ENCODE data around the gene PRR5L. TPM values are rescaled to one million over a fixed set of nuclear protein-coding genes. Genes with fewer than 3 reads are reported as not detected.
"Not testable (repeated sequence)": the region's sequence is repeated elsewhere in the genome, so short reads cannot be mapped to it uniquely, and the experiment has no call there.

PRR5L gene
- polyA plus RNA-seq, 4 donors: 5.6 to 62.2 (median 10.4) TPM

DNA sequence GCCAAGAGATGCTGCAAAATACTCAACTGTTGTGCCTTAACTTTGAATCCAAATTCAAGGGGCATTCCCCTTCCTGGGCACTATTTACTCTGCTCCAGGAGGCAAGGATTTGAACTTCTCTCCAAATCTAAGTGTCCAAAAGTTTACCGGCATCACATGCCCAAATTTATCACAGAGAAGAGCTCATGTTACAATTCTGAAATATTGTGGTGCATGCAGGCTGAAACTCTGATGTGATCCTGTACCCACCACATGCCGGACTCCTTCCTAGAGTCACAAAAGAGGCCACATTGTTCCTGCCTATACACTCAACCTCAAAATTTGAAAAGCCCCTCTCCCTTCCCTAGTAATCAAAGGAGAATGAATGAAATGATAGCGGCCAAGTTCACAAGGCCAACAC, 212.7 kb downstream of the PRR5L start:
- 9 to 29% (median 20%) methylated on average over 3 of the region's 3 CpGs for WGBS, 3 donors
- FAIRE-seq: no peak
- Histone ChIP-seq H3K27ac (ENCODE audit: low read depth in 1 of 3, low read length in 2 of 3) (peak overlapping the region; percentile 17 to 88 (median 77)), H3K4me1 (ENCODE audit: control insufficient read depth in 3 of 3, insufficient read depth in 2 of 3, low read depth in 1 of 3, low read length in 2 of 3) (peaks cover 0 to 26% (median 2%) of the 10 kb centered on the region in 3 donors), H3K4me3 (ENCODE audit: low read depth in 1 of 3, low read length in 3 of 3) (peak overlapping the region; percentile 79 to 87 (median 80)), H3K36me3 (ENCODE audit: control insufficient read depth in 3 of 3, insufficient read depth in 2 of 3, low read depth in 1 of 3, low read length in 3 of 3) (no peaks in the 10 kb centered on the region), H3K9me3 (ENCODE audit: control insufficient read depth in 2 of 2, insufficient read depth in 1 of 2, low read depth in 1 of 2, low read length in 1 of 2) (peaks cover 0 to under 1% of the 10 kb centered on the region in 2 donors), H3K27me3 (ENCODE audit: control insufficient read depth in 3 of 3, insufficient read depth in 3 of 3, low read length in 3 of 3) (no peaks in the 10 kb centered on the region)
- DNase-seq: no peak

DNA sequence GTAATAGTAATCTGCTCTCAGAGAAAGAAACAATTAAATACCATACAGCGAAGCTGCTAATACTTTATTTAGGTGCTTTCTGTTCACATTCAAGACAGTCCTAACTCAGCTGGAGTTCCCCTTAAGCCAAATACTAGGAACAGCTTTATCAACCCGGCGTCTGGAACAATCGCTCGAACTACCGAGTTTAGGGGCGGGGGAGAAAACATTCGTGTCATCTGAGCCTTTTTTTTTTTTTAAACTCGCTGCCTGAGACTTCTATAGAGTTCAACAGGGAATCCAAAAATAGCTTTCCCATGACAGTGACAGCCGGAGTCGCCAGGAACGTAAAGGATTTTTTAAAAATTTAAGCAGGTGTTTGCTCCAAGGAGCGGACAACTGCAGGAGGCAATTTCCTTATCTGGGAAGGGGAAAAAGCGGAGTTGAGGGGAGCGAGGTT, 213.1 kb downstream of the PRR5L start:
- Histone ChIP-seq H3K36me3 (ENCODE audit: control insufficient read depth in 3 of 3, insufficient read depth in 2 of 3, low read depth in 1 of 3, low read length in 3 of 3) (no peaks in the 10 kb centered on the region), H3K4me1 (ENCODE audit: control insufficient read depth in 3 of 3, insufficient read depth in 2 of 3, low read depth in 1 of 3, low read length in 2 of 3) (peaks cover 0 to 26% (median 2%) of the 10 kb centered on the region in 3 donors), H3K27me3 (ENCODE audit: control insufficient read depth in 3 of 3, insufficient read depth in 3 of 3, low read length in 3 of 3) (no peaks in the 10 kb centered on the region), H3K27ac (ENCODE audit: low read depth in 1 of 3, low read length in 2 of 3) (peak overlapping the region; percentile 77 to 93 (median 88)), H3K9me3 (ENCODE audit: control insufficient read depth in 2 of 2, insufficient read depth in 1 of 2, low read depth in 1 of 2, low read length in 1 of 2) (peaks cover 0 to 5% of the 10 kb centered on the region in 2 donors), H3K4me3 (ENCODE audit: low read depth in 1 of 3, low read length in 3 of 3) (peak overlapping the region; percentile 79 to 87 (median 80))
- WGBS, 3 donors: 0 to 1% (median 0%) methylated on average over 15 of the region's 15 CpGs
- FAIRE-seq (no peak), DNase-seq (peak; percentile 33 to 55)

DNA sequence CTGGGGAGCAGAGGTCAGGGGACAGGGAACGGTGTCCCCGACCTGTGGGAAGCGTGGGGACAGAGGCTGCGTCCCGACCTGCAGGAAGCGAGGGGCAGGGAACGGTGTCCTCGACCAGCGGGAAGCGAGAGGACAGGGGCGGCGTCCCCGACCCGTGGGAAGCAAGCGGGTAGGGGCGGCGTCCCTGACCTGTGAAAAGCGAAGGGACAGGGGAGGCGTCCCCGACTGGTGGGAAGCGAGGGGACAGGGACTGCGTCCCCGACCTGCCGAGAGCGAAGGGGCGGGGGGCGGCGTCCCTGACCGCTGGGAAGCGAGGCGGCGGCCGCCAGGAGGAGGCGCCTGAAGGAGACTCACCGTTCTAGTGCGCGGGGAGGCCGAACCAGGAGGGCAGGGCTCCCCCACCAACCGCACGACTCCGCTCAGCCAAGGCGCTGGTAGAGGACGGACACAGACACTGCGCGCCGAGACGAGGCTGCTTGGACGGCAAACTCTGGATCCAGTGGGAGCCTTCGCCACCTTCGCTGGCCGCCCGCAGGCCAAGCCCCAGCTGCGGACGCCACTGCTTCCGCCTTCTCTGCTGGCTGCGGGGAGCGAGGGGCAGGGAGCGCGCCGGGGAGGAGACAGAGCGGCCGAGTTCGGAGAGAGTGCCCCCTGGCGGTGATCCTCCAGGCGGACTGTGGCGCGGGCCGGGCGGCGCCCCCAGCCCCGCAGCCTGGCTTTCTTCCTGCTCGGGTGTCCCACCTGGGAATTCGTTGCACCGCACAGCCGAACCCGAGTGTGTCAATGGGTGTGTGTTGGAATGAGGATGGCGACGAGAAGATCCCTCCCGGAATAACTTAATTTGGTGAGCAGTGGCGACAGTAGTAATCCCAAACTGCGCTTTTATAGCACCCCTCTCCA, 213.9 kb downstream of the PRR5L start, which contains the start of gene TRAF6:
TRAF6 (minus strand) TSS at position 579 of the 900 bp plus-strand sequence. CDS start 8,757 bp downstream, outside the sequence.
- Histone ChIP-seq H3K4me3 (ENCODE audit: low read depth in 1 of 3, low read length in 3 of 3) (peak within 1 kb of the TSS; percentile 79 to 87 (median 80)), H3K36me3 (ENCODE audit: control insufficient read depth in 3 of 3, insufficient read depth in 2 of 3, low read depth in 1 of 3, low read length in 3 of 3) (no peaks in the 10 kb centered on the region), H3K27me3 (ENCODE audit: control insufficient read depth in 3 of 3, insufficient read depth in 3 of 3, low read length in 3 of 3) (no peaks in the 10 kb centered on the region), H3K4me1 (ENCODE audit: control insufficient read depth in 3 of 3, insufficient read depth in 2 of 3, low read depth in 1 of 3, low read length in 2 of 3) (peaks cover 0 to 26% (median 2%) of the 10 kb centered on the region in 3 donors), H3K27ac (ENCODE audit: low read depth in 1 of 3, low read length in 2 of 3) (peak within 1 kb of the TSS; percentile 77 to 93 (median 88)), H3K9me3 (ENCODE audit: control insufficient read depth in 2 of 2, insufficient read depth in 1 of 2, low read depth in 1 of 2, low read length in 1 of 2) (peaks cover 0 to 5% of the 10 kb centered on the region in 2 donors)
- whole genome bisulfite sequencing, 3 donors: 0% methylated on average over 68 to 81 of the region's 81 CpGs
- FAIRE-seq: no peak
- peak; percentile 86 to 96 for DNase-seq

DNA sequence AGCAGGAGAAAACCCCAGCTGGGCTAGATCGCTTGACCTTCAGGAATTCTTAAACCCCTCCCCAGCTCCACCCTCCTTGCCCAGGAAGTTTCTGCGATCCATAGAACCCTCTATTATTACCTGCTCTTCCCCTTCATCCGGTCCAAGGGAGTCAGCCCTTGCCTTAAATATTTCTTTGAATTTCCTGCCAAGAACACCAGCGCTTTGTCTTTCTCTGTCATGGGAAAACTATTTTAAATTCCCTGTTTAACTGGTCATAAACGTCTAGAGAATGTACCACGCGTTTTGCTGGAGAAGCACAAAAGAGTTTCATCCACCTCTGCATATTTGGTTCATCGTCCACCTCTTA, 214.5 kb downstream of the PRR5L start:
- Histone ChIP-seq H3K27ac (ENCODE audit: low read depth in 1 of 3, low read length in 2 of 3) (peak overlapping the region; percentile 77 to 93 (median 88)), H3K36me3 (ENCODE audit: control insufficient read depth in 3 of 3, insufficient read depth in 2 of 3, low read depth in 1 of 3, low read length in 3 of 3) (no peaks in the 10 kb centered on the region), H3K27me3 (ENCODE audit: control insufficient read depth in 3 of 3, insufficient read depth in 3 of 3, low read length in 3 of 3) (no peaks in the 10 kb centered on the region), H3K4me1 (ENCODE audit: control insufficient read depth in 3 of 3, insufficient read depth in 2 of 3, low read depth in 1 of 3, low read length in 2 of 3) (peaks cover 0 to 25% (median 2%) of the 10 kb centered on the region in 3 donors), H3K9me3 (ENCODE audit: control insufficient read depth in 2 of 2, insufficient read depth in 1 of 2, low read depth in 1 of 2, low read length in 1 of 2) (peaks cover 0 to 5% of the 10 kb centered on the region in 2 donors), H3K4me3 (ENCODE audit: low read depth in 1 of 3, low read length in 3 of 3) (peak overlapping the region; percentile 79 to 87 (median 80))
- FAIRE-seq (no peak), DNase-seq (peak in 1 of 2 donors; percentile 32)
- WGBS, 3 donors: 6 to 14% (median 12%) methylated on average over 8 of the region's 8 CpGs

DNA sequence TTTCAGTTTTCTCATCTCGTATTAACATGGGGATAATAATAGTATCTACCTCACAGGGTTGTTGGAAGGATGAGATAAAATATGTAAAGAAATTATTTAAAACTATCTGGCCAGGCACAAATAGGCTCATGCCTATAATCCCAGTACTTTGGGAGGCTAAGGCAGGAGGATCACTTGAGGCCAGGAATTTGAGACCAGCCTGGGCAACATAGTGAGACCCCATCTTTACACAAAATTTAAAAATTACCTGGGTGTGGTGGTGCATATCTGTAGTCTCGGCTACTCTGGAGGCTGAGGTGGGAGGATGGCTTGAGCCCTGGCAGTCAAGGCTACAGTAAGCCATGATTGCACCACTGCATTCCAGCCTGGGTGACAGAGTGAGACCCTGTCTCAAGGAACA, 215.0 kb downstream of the PRR5L start:
- WGBS, 3 donors: 65 to 85% (median 73%) methylated on average over 2 of the region's 2 CpGs
- Histone ChIP-seq H3K27ac (ENCODE audit: low read depth in 1 of 3, low read length in 2 of 3) (peak overlapping the region in 1 of 3 donors; percentile 88), H3K4me1 (ENCODE audit: control insufficient read depth in 3 of 3, insufficient read depth in 2 of 3, low read depth in 1 of 3, low read length in 2 of 3) (peaks cover 0 to 22% (median 0%) of the 10 kb centered on the region in 3 donors)
- H3K27me3 ChIP-seq (ENCODE audit: control insufficient read depth in 3 of 3, insufficient read depth in 3 of 3, low read length in 3 of 3); FAIRE-seq; H3K9me3 ChIP-seq (ENCODE audit: control insufficient read depth in 2 of 2, insufficient read depth in 1 of 2, low read depth in 1 of 2, low read length in 1 of 2); H3K36me3 ChIP-seq (ENCODE audit: control insufficient read depth in 3 of 3, insufficient read depth in 2 of 3, low read depth in 1 of 3, low read length in 3 of 3); H3K4me3 ChIP-seq (ENCODE audit: low read depth in 1 of 3, low read length in 3 of 3); DNase-seq: not testable (repeated sequence)

DNA sequence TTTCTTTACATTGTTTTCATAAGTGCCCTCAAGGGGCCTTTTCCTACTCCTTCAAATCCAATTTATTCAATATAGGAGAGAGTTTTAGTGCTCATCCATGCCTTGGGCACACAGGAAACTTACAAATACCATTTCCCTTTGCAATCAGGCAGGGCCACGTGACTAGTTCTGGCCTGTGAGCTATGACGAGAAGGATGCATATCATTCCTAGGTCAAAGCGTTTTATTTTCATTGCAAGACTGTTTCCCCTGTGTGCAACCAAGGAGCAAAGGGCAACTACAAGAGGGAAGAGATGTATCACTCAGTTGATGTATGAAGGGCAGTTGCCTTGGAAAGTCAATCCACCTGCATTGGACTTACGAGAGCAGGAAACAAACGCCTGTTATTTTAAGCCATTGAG, 215.9 kb downstream of the PRR5L start:
- H3K36me3 ChIP-seq (ENCODE audit: control insufficient read depth in 3 of 3, insufficient read depth in 2 of 3, low read depth in 1 of 3, low read length in 3 of 3): no peaks in the 10 kb centered on the region
- peaks cover 0 to 5% of the 10 kb centered on the region in 2 donors for H3K9me3 ChIP-seq (ENCODE audit: control insufficient read depth in 2 of 2, insufficient read depth in 1 of 2, low read depth in 1 of 2, low read length in 1 of 2)
- WGBS, 3 donors: 20 to 63% (median 32%) methylated on average over 5 of the region's 5 CpGs
- H3K27ac ChIP-seq (ENCODE audit: low read depth in 1 of 3, low read length in 2 of 3): peak overlapping the region in 1 of 3 donors; percentile 88
- no peak overlapping the region for H3K4me3 ChIP-seq (ENCODE audit: low read depth in 1 of 3, low read length in 3 of 3)
- no peak for FAIRE-seq
- no peaks in the 10 kb centered on the region for H3K27me3 ChIP-seq (ENCODE audit: control insufficient read depth in 3 of 3, insufficient read depth in 3 of 3, low read length in 3 of 3)
- H3K4me1 ChIP-seq (ENCODE audit: control insufficient read depth in 3 of 3, insufficient read depth in 2 of 3, low read depth in 1 of 3, low read length in 2 of 3): peaks cover 0 to 19% (median 0%) of the 10 kb centered on the region in 3 donors
- peak; percentile 80 to 90 for DNase-seq

DNA sequence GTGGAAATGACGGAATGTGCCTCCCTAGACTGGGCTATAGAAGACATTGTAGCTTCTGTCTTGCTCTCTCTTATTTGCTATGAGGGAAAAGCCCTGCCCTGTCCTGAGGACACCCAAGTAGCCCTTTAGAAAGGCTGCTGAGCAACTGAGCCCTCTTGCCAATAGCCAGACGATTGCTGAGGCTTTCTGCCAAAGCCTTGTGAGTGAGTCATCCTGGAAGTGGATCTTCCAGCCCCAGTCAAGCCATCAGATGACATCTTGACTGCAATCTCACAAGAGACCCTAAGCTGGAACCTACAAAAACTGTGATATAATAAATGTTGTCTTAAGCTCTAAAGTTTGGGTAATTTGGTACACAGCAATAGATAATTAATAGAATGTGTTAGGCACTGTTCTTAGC, 217.9 kb downstream of the PRR5L start:
- WGBS, 3 donors: 55 to 67% (median 58%) methylated on average over 2 of the region's 2 CpGs
- H3K4me1 ChIP-seq (ENCODE audit: control insufficient read depth in 3 of 3, insufficient read depth in 2 of 3, low read depth in 1 of 3, low read length in 2 of 3): peaks cover 0 to 19% (median 0%) of the 10 kb centered on the region in 3 donors
- no peaks in the 10 kb centered on the region for H3K36me3 ChIP-seq (ENCODE audit: control insufficient read depth in 3 of 3, insufficient read depth in 2 of 3, low read depth in 1 of 3, low read length in 3 of 3)
- no peak overlapping the region for H3K27ac ChIP-seq (ENCODE audit: low read depth in 1 of 3, low read length in 2 of 3)
- FAIRE-seq (no peak), DNase-seq (no peak)
- H3K9me3 ChIP-seq (ENCODE audit: control insufficient read depth in 2 of 2, insufficient read depth in 1 of 2, low read depth in 1 of 2, low read length in 1 of 2): peaks cover 0 to 5% of the 10 kb centered on the region in 2 donors
- no peak overlapping the region for H3K4me3 ChIP-seq (ENCODE audit: low read depth in 1 of 3, low read length in 3 of 3)
- H3K27me3 ChIP-seq (ENCODE audit: control insufficient read depth in 3 of 3, insufficient read depth in 3 of 3, low read length in 3 of 3): no peaks in the 10 kb centered on the region
